ENCODE data around the gene SMG6.
A peak's percentile ranks its signal among the peaks of the same experiment; 100 is the strongest.

SMG6 gene

GRCh38 chr17:2303204-2304188 is at the start of gene SMG6, which contains the start of gene SRR:
TSS of gene SMG6 (minus strand) at chr17:2303785. CDS start at chr17:2303720, 65 bp downstream.
TSS of gene SRR (plus strand) at chr17:2303950. CDS start at chr17:2315561, 11,611 bp downstream.
- ChIA-PET POLR2A (ENCODE audit: low non-redundant PET) (interaction anchor here (0.5 to 1.4 kb wide), 4 partner anchors 19 to 112 kb away, joined by 3 to 10 read pairs (median 3); partner anchors contain the start of gene TSR1), CTCF (interaction anchor here (0.5 kb wide), 1 partner anchor 21 kb away, joined by 4 read pairs; no protein-coding TSS in a partner anchor)
- peak; percentile 99 for DNase-seq (ENCODE audit: low spot score)
- H3K27ac ChIP-seq = peak within 1 kb of the TSS; percentile 92
- TF ChIP-seq CTCF (conservative IDR thresholded peaks at IDR 0.05; ENCODE audit: low read depth) = no peak

GRCh38 chr17:2351269-2351668 is 47.7 kb upstream of the SMG6 start:
- CTCF ChIA-PET = interaction anchor here (0.6 kb wide), 2 partner anchors 10 to 254 kb away, joined by 3 read pairs; no protein-coding TSS in a partner anchor
- no peak for TF ChIP-seq CTCF (conservative IDR thresholded peaks at IDR 0.05; ENCODE audit: low read depth)
- no peak for DNase-seq (ENCODE audit: low spot score)
- peak overlapping the region; percentile 52; the same call in 1 of the 2 replicates for H3K27ac ChIP-seq
- POLR2A ChIA-PET (ENCODE audit: low non-redundant PET) = no interaction called here

- ChIA-PET POLR2A (ENCODE audit: low non-redundant PET) (interaction anchor here (1.0 kb wide), 1 partner anchor 12 kb away, joined by 5 read pairs; the partner anchor contains the start of gene TSR1), CTCF (interaction anchor here (0.7 to 1.0 kb wide), 4 partner anchors 20 to 428 kb away, joined by 3 to 4 read pairs (median 4); no protein-coding TSS in a partner anchor)
- DNase-seq (ENCODE audit: low spot score) = peak; percentile 67
- H3K27ac ChIP-seq = peak overlapping the region; percentile 69
- TF ChIP-seq CTCF (conservative IDR thresholded peaks at IDR 0.05; ENCODE audit: low read depth) = no peak
Measured at GRCh38 chr17:2347805-2348685, 44.5 kb upstream of the SMG6 start.

- CTCF ChIA-PET = interaction anchor here (0.6 kb wide), 1 partner anchor 29 kb away, joined by 3 read pairs; no protein-coding TSS in a partner anchor
Measured at GRCh38 chr17:2346475-2346874, 42.9 kb upstream of the SMG6 start.

GRCh38 chr17:2344528-2344927 is 40.9 kb upstream of the SMG6 start:
- no peak for TF ChIP-seq CTCF (conservative IDR thresholded peaks at IDR 0.05; ENCODE audit: low read depth)
- ChIA-PET POLR2A (ENCODE audit: low non-redundant PET) (no interaction called here), CTCF (interaction anchor here (0.5 kb wide), 1 partner anchor 413 kb away, joined by 3 read pairs; no protein-coding TSS in a partner anchor)
- no peak for DNase-seq (ENCODE audit: low spot score)
- no peak overlapping the region for H3K27ac ChIP-seq

More at GRCh38 chr17:2346475-2346874, 42.9 kb upstream of the SMG6 start:
- POLR2A ChIA-PET (ENCODE audit: low non-redundant PET) = no interaction called here
- TF ChIP-seq CTCF (conservative IDR thresholded peaks at IDR 0.05; ENCODE audit: low read depth) = no peak
- no peak for DNase-seq (ENCODE audit: low spot score)
- H3K27ac ChIP-seq = peak overlapping the region; percentile 22
